Hematopoietic multipotent progenitor cell treated with erythropoietin and hydrocortisone succinate and interleukin-3 and kit ligand, for 4 days (in vitro differentiated cells): ENCODE measurements around the gene FLVCR2.
"Not testable (repeated sequence)": the region's sequence is repeated elsewhere in the genome, so short reads cannot be mapped to it uniquely, and the experiment has no call there.

Source experiments
- DNase-seq: peaks from one replicate; pipeline ENCODE4 v3.0.0-alpha.2; 2015

The FLVCR2 gene

DNA sequence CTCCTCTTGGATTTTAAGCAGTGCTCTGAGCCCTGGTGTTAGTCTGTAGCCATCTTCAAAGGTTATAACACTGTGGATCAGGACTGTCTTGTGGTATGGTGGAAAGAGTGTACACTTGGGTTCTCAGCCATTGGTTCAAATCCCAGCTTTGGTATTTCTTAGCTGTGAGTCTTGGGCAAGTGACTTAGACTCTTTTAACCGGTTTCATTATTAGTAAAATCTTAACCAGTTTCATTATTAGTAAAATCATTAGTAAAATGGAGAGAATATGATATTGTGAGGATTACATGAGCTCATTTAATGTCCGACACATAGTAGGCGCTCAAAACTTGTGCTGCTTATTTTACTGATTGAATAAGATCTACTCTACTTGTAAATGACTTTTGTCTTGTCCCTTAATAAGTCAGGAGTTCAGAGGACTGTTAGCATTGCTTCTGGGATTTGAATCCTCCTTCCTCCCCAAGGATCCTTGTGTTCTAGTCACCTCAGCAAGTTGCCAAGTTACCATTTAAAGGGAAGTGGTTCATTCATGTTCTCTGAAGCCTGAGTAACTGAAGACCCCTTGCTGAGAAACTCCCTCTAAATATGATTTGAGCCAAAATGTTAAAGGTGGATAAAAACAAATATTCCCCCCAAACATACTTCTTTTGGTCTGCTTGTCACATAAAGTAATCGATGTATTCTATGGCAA is 95.1 kb downstream of the FLVCR2 start:
- no peak for DNase-seq

DNA sequence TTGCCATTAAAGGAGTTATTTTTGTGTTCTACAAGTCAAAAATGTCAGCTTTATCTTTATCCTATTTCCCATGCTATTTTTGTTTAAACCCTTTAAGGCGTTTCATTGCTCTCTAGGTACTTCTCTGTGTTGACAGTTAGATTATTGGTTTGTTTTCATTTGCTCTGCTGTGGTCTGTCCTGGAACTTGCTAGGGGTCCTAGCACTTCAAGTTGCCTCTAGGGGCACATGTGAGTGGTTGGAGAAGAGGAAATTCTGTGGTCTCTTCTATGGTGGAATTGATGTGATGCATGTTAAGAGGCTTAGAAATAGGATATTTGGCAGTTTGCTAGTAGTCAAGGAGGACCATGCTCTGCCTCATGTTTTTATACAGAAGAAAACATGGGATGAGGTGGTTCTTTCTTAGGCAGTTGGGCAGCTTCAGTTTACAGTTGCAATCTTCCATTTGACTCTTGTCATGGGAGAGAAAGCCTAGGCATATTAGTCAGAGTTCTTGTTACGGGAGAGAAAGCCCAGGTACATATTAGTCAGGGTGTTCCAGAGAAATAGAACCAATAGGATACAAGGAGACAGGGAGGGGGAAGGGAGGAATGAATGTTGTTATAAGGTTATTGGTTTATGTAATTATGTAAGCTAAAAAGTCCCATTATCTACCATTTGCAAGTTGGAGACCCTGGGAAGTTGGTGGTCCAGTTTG is 97.0 kb downstream of the FLVCR2 start:
- peak; percentile 52 for DNase-seq

DNA sequence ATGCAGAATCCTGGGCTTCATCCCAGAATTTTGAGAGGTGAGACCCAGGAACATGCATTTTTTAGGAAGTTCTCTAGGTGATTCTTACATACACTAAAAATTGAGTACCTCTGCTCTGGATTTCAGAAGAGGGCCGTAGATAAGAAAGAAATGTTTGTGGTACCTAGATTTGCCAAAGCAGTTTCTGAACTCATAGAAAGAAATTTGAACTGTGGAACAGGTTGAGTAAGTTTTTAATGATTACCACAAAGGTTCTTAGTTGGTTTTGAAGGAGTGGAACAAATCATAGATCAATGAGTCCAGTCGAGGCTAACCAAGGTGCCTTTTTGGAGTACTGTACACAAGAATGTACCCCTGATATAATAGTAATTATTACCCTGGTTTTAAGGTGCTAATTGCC is 107.5 kb downstream of the FLVCR2 start:
- DNase-seq = no peak

DNA sequence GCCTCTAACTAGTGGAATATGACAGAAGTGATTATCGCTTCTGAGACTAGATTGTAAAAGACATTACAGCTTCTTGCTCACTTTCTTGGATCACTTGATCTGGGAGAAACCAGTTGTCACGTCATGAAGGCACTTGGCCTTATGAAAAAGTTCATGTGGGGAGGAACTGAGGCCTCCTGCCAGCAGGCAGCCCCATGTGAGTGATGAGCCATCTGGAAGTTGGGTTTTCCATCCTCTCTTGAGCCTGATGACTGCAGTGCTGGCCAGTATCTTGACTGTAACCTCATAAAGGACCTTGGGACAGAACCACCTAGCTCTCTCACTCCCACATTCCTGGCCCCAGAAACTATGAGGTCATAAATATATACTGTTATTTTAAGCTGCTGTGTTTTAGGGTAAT is 110.6 kb downstream of the FLVCR2 start:
- DNase-seq = no peak

- DNase-seq = no peak
Measured at GRCh38 chr14:75690010-75690409, 111.6 kb downstream of the FLVCR2 start.

DNA sequence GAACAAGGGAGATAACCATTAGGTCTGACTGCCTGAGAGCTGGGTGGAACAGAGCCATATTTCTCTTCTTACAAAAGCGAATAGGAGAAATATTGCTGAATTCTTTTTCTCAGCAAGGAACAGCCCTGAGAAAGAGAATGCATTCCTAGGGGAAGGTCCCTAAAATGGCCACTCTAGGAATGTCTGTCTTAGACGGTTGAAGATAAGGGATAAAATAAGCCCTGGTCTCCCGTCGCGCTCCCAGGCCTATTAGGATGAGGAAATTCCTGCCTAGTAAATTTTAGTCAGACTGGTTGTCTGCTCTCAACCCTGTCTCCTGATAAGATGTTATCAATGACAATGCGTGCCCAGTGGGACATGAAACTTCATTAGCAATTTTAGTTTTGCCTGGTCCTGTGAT is 116.6 kb downstream of the FLVCR2 start:
- not testable (repeated sequence) for DNase-seq

GRCh38 chr14:75697386-75697785 is 119.0 kb downstream of the FLVCR2 start:
- no peak for DNase-seq
